Fibroblast of skin of abdomen (primary cell): ENCODE measurements around the gene TTC28.

Source experiments
- DNase-seq: peaks from one replicate; pipeline ENCODE4 v3.0.0-alpha.2; 2013

TTC28 gene

GRCh38 chr22:27948569-27948968 lies 731.1 kb downstream of the TTC28 start:
- DNase-seq: no peak

GRCh38 chr22:27947448-27947847 lies 732.2 kb downstream of the TTC28 start:
- DNase-seq: no peak

- DNase-seq: no peak
Measured at GRCh38 chr22:27941143-27941542, 738.5 kb downstream of the TTC28 start.

- DNase-seq: no peak
Measured at GRCh38 chr22:27937453-27937852, 742.2 kb downstream of the TTC28 start.

GRCh38 chr22:27935897-27936296 lies 743.7 kb downstream of the TTC28 start:
- no peak for DNase-seq

GRCh38 chr22:27934069-27934468 lies 745.6 kb downstream of the TTC28 start:
- DNase-seq: no peak

GRCh38 chr22:27933186-27933983 lies 746.3 kb downstream of the TTC28 start:
- no peak for DNase-seq

GRCh38 chr22:27930331-27931060 lies 749.1 kb downstream of the TTC28 start:
- DNase-seq: peak; percentile 62
